GM19035 (cell line): Measurements from ENCODE around the gene AQP1.
A peak's percentile ranks its signal among the peaks of the same experiment; 100 is the strongest.

ENCODE experiments used
- ATAC-seq: cut with Tn5 transposase; IDR thresholded peaks from one replicate; pipeline ENCODE4 v1.9.1; 2021; ENCODE audit not compliant: unreplicated experiment

Gene AQP1

DNA sequence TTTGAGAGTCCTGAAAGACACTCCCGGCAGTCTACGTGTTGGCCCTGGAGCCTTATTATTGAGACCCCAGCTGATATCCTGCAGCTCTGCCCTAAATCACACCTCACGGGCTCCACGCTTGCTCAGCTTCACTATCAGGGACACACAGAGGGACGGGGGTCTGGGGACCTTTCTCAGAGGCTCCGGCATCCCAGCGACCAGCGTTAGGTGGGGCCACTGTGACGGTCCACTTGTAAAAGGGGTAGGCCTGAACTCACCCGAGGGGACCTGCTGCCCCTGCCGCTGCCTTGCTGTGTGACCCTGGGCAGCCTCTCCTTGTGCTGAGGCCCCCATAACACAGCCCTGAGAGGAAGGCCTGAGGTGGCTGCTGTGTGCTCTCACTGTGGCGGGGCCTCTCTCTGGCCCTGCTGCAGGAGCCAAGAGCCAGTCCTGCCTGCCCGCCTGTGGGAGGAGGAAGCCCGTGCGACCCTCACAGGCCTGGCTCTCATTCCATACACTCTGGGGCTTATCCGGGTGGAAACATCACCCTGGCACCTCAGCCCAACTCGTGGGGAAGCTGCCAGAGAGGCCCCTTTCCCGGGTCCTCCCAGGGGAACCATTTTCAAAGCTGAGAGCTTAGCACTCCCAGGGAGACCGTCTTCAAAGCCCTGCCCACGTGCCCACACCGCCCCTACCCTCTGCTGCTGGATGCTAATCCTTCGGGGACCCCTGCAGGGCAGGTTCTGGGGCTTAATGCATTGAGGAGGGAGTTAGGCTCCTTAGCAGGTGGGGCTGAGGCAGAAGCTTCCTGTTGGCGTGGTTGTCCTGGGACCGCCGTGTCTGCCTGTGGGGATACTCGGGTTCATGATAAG lies 21.7 kb downstream of the AQP1 start:
- no peak for ATAC-seq

DNA sequence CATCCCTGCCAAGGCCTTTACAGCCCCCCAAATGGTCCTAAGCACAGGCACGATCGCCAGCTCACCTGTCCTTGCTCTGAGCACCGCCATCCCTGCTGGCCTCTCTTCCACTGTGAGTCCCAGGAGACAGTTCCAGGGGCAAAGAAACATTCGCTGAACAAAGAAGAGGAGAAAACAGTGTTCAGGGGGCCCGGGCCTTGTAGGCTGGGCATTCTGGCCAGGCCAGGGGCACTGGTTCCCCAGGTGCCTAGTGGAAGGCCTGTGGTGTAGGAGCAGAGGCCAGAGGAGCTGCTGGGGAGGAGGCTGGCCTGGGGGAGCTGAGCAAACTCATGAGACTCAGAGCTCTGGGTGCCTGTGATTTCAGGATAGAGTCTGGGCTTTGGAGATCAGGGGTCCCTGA lies 22.6 kb downstream of the AQP1 start:
- no peak for ATAC-seq

DNA sequence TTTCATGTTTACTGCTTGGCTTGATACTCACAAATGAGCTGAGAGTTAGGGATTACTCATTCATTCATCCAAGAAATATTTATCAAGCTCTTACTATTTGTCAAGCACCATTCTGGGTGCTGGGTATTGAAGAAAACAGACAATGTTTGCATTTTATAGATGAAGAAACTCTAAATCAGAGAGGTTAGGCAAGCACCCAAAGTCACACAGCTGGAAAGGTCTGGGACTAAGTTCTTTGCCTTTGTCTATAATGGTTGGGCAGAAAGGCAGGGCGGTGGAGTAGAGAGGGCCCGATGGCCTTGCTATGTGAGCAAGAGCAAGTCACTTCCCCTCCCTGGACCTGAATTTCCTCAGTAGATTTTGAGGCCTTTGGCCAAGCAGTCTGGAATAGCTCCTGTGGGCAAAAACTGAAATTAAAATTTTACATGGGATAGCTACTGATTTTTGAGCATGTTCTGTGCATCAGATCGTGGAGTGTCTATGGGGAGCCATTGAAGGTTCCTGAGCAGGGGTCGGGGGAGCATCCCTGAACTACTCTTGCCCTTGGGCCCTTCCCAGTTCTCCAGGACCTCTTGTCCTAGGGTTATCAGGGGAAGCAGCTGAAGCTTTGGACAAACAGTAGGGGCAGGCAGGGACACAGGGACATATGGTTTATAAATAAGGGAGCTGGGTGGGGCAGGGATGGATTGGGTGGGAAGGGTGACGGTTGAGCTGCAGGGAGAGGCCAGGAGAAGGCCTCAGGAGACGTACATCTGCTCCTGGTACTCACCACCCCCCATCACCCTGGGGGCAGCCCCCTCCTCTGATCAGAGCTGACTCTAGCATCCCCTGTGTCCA lies 23.3 kb downstream of the AQP1 start:
- ATAC-seq: no peak

DNA sequence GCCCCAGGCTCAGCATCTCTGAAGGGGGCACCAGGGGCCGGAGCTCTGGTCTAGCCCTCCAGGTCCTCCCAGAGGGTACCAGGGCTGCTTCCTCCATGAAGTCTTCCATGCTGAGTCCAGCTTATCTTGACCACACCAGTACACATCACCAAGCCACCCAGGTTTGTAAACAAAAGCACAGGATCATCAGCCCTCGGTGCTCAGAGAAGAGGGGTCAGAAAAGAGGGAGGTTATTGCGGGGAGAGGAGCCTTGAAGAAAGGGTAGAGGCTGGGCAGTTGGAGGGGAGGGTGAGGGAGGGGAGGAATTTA lies 23.9 kb downstream of the AQP1 start:
- ATAC-seq: no peak

DNA sequence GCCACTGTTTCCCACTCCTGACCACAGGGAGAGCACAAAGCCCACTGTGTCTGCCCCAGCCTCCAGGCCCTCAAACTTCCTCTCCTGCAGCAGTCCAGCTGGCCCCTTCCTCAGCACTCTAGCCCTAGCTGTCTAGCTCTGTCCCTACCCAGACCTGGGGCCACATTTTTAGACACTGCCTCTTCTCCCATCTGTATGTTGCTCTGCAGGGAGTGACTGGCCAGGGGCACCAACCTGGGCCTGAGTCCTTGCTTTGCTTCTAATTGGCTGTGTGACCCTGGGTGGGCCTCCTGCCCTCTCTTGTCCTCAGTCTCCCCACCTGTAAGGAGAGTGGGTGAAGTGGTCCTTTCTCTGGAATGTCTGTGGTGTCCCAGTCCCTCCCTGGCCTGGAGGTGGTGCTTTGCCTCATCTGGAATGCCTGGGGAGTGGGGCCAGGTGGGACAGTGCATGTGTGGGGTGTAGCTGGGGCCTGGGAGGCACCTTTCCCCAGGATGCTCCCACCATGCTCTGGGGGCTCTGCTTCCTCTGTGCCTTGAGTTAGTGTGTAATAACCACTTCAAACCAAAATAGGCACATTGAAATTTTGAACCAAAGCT lies 25.1 kb downstream of the AQP1 start:
- no peak for ATAC-seq

DNA sequence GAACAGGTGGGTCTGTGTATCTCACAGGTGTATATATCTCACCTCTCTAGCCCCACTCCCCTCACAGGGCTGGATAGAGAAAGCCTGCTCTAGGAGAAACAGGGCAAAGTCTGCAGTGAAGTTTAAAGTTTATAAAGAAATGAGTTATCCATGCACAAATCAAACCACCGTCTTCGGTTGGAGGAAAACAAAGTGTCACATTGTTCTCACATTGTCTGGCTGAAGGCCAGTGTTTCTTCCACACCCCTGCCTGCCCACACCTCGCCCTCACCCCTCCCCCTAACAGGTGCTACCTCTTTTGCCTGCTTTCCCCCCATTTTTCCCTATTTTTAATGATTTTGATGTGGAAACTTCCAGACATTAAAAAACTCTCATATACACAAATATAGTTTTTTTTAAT lies 25.8 kb downstream of the AQP1 start:
- no peak for ATAC-seq

DNA sequence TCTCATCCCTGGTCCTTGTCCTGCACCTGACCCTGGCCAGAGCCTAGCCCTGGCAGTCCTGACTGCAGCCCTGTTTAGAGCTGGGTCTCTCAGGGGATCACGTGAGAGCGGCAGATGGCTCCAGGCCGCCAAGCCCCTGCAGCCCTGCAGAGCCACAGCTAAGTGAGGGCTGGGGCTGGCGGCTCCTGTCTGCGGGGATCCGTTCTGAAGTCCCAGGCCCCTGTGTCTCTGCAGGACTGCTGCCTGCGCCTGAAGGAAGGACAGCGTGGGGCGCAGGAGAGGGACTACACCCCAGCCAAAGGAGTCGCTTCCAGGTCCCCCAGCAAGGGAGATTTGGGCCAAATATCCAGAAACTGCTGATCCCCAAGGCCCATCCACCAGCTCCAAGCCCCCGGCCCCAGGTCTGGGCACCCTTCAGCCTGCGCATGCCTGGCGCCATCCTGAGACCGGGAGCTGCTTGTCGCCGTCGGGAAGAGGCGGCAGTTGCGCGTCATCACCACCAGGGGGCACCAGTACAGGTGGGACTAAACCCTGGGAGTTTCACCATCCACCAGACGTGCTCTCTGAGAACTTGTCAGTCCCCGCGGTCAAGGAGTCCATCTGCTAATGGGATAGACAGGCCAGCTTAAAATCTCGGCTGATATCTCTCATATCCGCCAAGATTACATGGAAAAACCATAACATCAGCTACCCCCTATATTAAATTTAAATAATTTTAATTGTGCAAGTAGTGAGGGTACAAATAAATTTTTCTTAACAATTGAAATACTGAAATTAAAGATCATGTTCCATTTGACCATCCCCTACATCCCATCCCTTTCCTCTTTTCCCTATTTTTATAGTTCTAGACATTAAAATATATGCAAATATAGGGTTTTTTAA lies 27.0 kb downstream of the AQP1 start:
- ATAC-seq: peak; percentile 78

DNA sequence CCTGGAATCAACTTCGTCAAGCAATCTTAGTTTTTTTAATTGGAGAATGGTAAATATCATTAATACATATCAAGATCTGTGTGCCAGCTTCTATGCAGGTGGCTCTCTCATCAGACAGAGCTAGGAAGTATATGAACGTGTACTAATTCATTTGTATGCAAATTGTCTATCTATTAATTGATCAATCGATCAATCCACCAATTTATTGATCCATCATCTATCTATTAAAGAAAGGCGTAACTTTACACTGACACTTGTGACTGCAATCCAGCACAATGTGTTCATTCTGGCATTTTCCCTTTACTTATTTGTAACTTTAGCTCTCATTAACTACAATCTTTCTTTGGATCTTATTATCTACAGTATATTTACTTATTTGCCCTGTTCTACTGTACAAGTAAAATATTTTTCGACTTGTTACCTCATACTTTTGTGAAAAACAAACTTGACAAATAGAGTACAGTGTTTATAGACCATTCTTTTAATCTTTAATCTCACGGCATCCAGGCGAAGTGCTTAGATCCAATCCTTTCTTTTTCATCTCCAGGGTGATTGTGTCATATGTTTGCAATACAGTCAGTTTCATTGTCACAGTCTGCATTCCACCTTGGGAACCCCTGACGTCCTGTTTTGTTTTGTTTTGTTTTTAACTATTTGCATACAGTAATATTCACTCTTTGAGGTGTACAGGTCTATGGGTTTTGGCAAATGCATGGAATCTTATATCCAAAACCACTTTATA lies 30.1 kb downstream of the AQP1 start:
- no peak for ATAC-seq

DNA sequence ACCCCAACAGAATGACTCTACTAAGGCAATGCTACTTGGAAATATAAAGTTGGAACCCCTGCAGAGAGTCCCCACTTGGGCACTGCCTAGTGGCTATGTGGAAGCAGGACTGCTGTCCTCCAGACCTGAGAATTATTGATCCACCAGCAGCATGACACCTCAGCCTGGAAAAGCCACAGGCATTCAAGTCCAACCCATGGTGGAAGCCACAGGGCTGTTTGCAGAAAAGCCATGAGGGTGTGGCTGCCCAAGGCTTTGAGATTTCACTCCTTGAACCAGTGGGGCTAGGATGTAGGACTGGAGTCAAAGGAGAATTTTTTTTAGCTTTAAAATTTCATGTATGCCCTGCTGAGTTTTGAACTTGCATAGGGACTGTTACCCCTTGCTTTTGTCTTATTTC lies 38.5 kb downstream of the AQP1 start:
- no peak for ATAC-seq

DNA sequence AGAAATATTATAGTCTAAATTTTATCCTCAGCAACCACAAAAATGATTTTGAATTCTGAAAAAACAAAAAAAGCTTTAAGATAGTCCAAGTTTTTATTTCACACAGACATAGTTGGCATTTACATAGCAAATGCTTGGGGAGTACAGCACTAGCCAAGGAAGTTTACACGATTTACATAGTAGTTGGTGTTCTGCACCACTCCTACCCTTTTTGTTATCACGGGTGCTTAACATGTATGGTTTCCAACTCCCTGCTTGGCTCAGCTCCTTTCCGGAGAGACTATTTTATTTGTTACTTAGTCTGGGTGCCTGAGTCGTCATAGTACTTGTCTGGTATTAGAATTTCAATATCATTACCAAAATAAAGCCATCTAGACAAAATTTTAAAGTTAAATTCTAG lies 43.3 kb downstream of the AQP1 start:
- ATAC-seq: no peak

DNA sequence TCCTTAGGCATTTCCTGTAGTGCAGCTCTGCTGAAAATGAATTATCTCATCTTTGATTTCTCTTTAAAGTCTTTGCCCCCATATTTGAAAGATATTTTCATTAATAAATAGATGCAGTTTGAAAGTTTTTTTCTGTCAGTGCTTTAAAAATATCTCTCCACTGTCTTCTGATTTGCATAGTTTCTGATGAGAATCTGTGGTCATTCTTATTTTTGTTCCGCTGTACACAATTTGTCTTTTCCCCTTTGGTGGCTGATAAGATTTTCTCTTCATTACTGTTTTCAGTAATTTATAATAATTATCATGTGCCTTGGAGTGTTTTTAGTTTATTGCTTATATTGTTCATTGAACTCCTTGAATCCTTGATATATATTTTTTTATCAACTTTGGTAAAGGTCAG lies 45.1 kb downstream of the AQP1 start:
- ATAC-seq: no peak

DNA sequence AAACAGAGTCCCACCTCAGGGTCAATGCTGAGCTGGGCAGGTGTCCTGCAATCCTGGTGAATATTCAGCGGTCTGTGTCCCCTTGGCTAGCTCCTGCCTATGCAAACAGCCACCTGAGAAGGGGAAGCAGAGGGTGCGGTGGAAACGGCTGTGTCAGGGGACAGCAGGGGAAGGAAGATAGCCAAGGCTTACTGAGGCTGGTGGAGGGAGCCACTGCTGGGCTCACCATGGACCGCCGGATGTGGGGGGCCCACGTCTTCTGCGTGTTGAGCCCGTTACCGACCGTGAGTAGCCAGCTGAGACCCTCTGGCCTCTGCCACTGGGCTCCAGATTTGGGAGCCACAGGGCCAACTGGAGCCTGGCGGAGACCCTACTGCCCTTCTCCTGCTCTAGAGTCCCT lies 52.2 kb downstream of the AQP1 start, which contains the start of gene GHRHR:
Gene GHRHR (plus strand): TSS at position 112 of the 400 bp plus-strand sequence. CDS start 116 bp downstream, at position 228.
- no peak for ATAC-seq

DNA sequence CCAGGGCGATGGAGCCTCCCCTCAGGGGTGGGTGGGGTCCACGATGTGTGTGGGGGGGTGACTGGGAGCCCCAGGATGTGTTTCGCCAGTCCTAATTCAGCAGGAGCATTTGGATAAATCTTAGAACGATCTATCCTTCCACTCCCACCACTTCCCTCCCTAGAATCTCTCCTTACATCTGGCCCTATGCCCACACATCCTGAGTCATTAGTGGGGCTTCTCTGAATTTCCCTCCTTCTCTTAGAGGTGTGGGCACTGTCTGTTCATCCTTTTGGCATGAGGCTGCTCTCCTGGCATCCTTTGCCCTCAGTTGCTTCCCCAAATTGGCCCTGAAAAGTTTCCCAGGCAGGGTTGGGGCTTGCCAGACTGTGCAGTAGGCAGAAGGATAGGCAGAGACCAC lies 53.7 kb downstream of the AQP1 start:
- no peak for ATAC-seq

DNA sequence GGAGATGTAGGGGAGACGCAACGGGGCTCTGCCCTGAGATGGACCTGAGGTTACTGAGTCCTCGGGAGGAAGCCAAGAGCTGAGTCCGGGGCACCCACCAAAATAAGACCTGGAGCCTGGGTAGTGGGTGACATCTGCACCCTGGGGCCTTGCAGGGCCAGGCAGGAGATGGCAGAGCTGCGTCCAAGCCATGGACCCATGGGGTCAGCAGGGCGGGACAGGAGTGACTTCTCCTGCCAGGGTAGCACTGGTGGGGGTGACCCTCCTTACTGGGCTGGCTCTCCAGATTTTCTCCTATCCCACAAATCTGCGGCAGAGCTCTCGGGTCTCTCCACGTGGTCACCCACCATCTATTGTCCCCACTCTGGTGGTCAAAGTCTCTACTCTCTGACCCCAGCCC lies 54.2 kb downstream of the AQP1 start:
- ATAC-seq: no peak

DNA sequence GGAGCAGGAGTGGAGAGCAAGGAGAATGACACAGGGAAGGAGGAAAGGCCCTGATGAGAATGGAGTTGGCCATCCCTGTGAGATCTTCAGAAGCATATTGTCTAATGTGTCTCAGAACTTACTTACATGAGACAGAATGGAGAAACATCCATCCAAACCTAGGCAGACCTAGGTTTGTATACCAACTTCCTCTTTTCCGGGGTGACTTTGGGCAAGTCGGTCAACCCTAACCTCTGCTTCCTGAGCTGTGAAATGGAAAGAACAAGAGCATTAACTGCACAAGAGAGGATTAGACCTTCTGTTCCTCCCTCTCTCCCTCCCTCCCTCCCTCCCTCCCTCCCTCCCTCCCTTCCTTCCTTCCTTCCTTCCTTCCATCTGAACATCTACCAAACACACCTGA lies 56.6 kb downstream of the AQP1 start:
- no peak for ATAC-seq

DNA sequence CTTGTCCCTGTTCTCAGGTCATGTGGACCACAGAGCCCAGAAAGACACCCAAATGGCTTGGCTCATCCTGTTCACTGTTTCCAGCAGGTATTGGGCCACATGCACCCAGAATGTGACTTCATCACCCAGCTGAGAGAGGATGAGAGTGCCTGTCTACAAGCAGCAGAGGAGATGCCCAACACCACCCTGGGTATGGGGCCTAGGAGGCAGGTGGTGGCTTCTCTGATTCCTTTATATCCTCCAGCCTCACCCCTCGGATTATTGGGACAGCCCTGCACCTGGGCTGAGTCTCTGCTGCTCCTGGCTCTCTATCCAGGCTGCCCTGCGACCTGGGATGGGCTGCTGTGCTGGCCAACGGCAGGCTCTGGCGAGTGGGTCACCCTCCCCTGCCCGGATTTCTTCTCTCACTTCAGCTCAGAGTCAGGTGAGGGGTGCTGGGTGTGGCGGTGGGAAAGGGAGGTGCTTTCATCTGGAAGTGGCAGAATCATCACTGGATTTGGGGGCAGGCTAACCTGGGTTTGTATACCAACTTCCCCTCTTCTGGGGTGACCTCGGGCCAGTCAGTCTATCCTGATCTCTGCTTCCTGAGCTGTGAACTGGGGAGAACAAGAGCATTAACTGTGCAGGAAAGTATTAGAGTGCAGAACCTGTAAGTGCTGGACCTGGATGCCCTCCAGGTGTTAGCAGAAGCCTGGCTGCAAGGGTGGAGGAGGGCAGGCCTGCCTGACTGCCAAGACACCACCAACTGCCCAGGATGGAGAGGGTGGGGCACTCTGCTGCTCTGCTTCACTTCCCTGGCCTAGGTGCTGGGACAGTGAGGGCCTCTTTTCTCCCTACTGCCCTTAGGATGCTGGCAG lies 57.3 kb downstream of the AQP1 start:
- no peak for ATAC-seq

DNA sequence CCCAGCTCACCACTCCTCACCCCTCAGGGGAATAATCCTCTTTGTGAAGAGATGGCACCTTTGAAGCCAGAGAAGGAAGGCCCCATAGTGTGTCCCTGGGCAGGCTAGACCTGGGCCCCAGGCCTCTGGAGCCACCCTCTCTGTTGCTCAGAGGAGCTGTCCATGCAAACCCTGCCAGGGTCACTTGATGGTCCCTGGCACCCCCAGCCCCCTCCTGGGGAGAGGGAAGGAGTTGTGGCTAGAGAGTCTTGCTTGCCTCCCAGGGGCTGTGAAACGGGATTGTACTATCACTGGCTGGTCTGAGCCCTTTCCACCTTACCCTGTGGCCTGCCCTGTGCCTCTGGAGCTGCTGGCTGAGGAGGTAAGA lies 57.9 kb downstream of the AQP1 start:
- ATAC-seq: no peak

DNA sequence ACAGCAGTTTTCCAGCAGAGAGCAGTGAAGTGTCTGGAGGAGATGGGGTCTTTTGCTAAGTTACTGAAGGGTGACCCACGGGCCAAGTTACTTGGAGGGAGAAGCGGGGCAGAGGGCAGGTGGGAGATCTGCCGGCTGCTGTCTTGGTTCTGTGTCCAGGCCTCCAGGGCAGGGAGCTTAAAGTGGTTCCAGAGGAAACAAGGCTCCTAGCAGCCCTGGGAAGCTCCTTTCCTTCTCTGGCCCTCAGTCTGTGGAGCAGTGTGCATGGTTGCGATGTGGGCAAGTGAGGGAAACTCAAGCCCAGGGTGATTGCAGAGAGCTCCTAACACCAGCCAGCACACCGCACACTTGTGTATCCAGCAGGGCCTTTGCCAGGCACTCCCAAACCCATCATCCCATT lies 58.4 kb downstream of the AQP1 start:
- ATAC-seq: no peak

DNA sequence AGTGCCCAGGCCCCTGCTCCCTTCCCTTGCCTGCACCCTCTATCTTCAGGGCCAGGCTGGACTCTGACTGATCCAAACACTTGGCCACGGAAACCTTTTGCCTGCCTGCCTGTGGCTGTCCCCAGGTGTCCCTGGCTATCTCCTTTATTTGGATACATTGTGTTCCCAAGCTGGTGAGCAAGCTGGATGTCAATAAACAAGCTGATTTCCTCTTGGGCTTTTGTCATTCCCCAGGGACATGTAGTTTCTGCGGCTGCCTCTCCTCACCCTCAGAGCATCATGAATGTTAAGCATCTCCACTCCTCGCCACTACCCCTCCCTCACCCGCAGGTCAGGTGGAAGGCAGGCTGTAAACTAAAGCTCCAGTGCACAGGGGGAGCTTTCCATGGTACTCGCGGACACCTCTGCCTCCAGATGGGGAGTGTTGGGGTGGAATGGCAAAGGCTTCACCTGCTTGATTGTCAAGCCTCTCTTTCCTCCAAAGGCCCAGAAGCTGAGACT lies 59.0 kb downstream of the AQP1 start:
- no peak for ATAC-seq
